ENCODE data around the gene NCAM2.

DNA sequence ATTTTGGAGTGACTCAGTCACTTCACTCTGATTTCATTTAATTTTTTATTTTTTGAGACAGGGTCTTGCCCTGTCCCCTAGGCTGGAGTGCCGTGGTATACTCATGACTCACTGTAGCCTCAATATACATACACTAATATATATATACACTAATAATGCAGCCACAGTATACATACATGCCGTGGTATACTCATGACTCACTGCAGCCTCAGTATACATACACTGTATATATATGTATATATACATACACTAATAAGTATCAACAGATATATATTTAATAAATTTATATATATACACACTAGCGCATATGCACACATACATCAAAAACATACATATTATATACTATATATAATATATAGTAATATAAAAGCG is 149.2 kb downstream of the NCAM2 start:
- TF ChIP-seq, protein P1, sequence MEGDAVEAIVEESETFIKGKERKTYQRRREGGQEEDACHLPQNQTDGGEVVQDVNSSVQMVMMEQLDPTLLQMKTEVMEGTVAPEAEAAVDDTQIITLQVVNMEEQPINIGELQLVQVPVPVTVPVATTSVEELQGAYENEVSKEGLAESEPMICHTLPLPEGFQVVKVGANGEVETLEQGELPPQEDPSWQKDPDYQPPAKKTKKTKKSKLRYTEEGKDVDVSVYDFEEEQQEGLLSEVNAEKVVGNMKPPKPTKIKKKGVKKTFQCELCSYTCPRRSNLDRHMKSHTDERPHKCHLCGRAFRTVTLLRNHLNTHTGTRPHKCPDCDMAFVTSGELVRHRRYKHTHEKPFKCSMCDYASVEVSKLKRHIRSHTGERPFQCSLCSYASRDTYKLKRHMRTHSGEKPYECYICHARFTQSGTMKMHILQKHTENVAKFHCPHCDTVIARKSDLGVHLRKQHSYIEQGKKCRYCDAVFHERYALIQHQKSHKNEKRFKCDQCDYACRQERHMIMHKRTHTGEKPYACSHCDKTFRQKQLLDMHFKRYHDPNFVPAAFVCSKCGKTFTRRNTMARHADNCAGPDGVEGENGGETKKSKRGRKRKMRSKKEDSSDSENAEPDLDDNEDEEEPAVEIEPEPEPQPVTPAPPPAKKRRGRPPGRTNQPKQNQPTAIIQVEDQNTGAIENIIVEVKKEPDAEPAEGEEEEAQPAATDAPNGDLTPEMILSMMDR (IDR thresholded peaks at IDR 0.05; ENCODE audit: insufficient read depth, low read length): no peak
- TF ChIP-seq POLR2AphosphoS5 (IDR thresholded peaks at IDR 0.05; ENCODE audit: low read depth): no peak
- TF ChIP-seq, protein P2, sequence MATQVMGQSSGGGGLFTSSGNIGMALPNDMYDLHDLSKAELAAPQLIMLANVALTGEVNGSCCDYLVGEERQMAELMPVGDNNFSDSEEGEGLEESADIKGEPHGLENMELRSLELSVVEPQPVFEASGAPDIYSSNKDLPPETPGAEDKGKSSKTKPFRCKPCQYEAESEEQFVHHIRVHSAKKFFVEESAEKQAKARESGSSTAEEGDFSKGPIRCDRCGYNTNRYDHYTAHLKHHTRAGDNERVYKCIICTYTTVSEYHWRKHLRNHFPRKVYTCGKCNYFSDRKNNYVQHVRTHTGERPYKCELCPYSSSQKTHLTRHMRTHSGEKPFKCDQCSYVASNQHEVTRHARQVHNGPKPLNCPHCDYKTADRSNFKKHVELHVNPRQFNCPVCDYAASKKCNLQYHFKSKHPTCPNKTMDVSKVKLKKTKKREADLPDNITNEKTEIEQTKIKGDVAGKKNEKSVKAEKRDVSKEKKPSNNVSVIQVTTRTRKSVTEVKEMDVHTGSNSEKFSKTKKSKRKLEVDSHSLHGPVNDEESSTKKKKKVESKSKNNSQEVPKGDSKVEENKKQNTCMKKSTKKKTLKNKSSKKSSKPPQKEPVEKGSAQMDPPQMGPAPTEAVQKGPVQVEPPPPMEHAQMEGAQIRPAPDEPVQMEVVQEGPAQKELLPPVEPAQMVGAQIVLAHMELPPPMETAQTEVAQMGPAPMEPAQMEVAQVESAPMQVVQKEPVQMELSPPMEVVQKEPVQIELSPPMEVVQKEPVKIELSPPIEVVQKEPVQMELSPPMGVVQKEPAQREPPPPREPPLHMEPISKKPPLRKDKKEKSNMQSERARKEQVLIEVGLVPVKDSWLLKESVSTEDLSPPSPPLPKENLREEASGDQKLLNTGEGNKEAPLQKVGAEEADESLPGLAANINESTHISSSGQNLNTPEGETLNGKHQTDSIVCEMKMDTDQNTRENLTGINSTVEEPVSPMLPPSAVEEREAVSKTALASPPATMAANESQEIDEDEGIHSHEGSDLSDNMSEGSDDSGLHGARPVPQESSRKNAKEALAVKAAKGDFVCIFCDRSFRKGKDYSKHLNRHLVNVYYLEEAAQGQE (IDR thresholded peaks at IDR 0.05; ENCODE audit: insufficient replicate concordance, low read depth): no peak
- no peak for TF ChIP-seq GABPA (IDR thresholded peaks at IDR 0.05; ENCODE audit: low read depth)
- TF ChIP-seq SPI1 (IDR thresholded peaks at IDR 0.05; ENCODE audit: borderline replicate concordance, low read depth): no peak

Data from HL-60 (cell line).